Measurements from ENCODE around the gene CFAP46. TPM values are rescaled to one million over a fixed set of nuclear protein-coding genes. Genes with fewer than 3 reads are reported as not detected.

CFAP46 gene
- total and polyA plus RNA-seq, 9 of the 15 experiments (the other 6 are each of a cell fraction or from before 2014, with no cell fraction given), result not detected

- Histone ChIP-seq H3K36me3 (ENCODE audit: control insufficient read depth, insufficient read depth, low read length) (no peaks in the 10 kb centered on the region), H4K20me1 (replicated peaks; ENCODE audit: control insufficient read depth, insufficient read depth, low read length) (no peaks in the 10 kb centered on the region), H3K4me2 (ENCODE audit: insufficient read depth, low read length) (no peak overlapping the region), H3K9me3 (replicated peaks; ENCODE audit: control insufficient read depth, insufficient read depth, low read depth, low read length) (no peaks in the 10 kb centered on the region), H2AFZ (ENCODE audit: low read depth, low read length) (no peak overlapping the region), H3K27ac (ENCODE audit: extremely low read depth, low read depth, low read length) (no peak overlapping the region), H3K9ac (ENCODE audit: insufficient read depth in 1 of 2, low read depth in 2 of 2, low read length in 2 of 2) (no peak overlapping the region), H3K4me1 (replicated peaks in 1 of 2; ENCODE audit: control insufficient read depth in 2 of 2, insufficient read depth in 2 of 2, low read length in 2 of 2) (peaks cover 0 to 14% of the 10 kb centered on the region in 2 experiments; a peak in 2 of 5 replicates), H3K27me3 (ENCODE audit: control insufficient read depth in 2 of 2, insufficient read depth in 2 of 2, low read length in 2 of 2) (peaks cover 0 to 15% of the 10 kb centered on the region in 2 experiments; a peak in 2 of 5 replicates), H3K9me1 (ENCODE audit: control insufficient read depth, insufficient read depth, low read length) (no peaks in the 10 kb centered on the region), H3K4me3 (no peak overlapping the region), H3K79me2 (ENCODE audit: control insufficient read depth, insufficient read depth, low read length) (no peaks in the 10 kb centered on the region)
- intact Hi-C loops (cut with micrococcal nuclease) (no loop called here), in situ Hi-C loops (cut with MboI) (no loop called here)
- no TSS peak for BruUV-seq (replicated peaks)
- 1% methylated on average over 21 of the region's 34 CpGs for WGBS (ENCODE audit: insufficient coverage, low coverage, missing lambda C conversion rate)
- no peak for ATAC-seq
- FAIRE-seq, result no peak
- DNase-seq (ENCODE audit: extremely low read depth in 1 of 4, low spot score in 3 of 4), result no peak
- CTCF ChIA-PET (ENCODE audit: low intra/inter-chr PET ratio), result no interaction called here
- POLR2A ChIA-PET, result interaction anchor here (0.7 kb wide), 1 partner anchor 159 kb away, joined by 3 read pairs; no protein-coding TSS in a partner anchor
- TF ChIP-seq HCFC1 (IDR thresholded peaks at IDR 0.05; ENCODE audit: low read depth, low read length), result no peak
- TF ChIP-seq SP2 (IDR thresholded peaks at IDR 0.05; ENCODE audit: extremely low read depth, low read depth, low read length, poor library complexity, severe bottlenecking), result no peak
- TF ChIP-seq PRPF4 (IDR thresholded peaks at IDR 0.05; ENCODE audit: insufficient read depth, low read depth, low read length, poor library complexity, severe bottlenecking), result no peak
- no peak for TF ChIP-seq SMC3 (conservative IDR thresholded peaks at IDR 0.05; ENCODE audit: insufficient read depth, low read depth, low read length)
- TF ChIP-seq ARID3A (IDR thresholded peaks at IDR 0.05; ENCODE audit: borderline replicate concordance, low read depth, low read length), result no peak
- TF ChIP-seq NCOA4 (IDR thresholded peaks at IDR 0.05; ENCODE audit: partially characterized antibody), result no peak
- TF ChIP-seq CBFA2T2 (conservative IDR thresholded peaks at IDR 0.05), result no peak
- TF ChIP-seq CBX3 (IDR thresholded peaks at IDR 0.05; ENCODE audit: borderline replicate concordance in 1 of 2, low read length in 2 of 2), result no peak
- no peak for TF ChIP-seq TARDBP (IDR thresholded peaks at IDR 0.05)
- TF ChIP-seq MYBL2 (IDR thresholded peaks at IDR 0.05; ENCODE audit: low read depth), result no peak
- no peak for TF ChIP-seq MYBL2 (CRISPR knock-in tag; IDR thresholded peaks at IDR 0.05; ENCODE audit: borderline replicate concordance)
- no peak for TF ChIP-seq RHOXF2B (CRISPR knock-in tag; conservative IDR thresholded peaks at IDR 0.05)
- no peak for TF ChIP-seq ZNF695 (CRISPR knock-in tag; IDR thresholded peaks at IDR 0.05)
- no peak for TF ChIP-seq SUPT5H (IDR thresholded peaks at IDR 0.05)
- no peak for TF ChIP-seq CHAMP1 (IDR thresholded peaks at IDR 0.05)
- TF ChIP-seq ZNF398 (CRISPR knock-in tag; IDR thresholded peaks at IDR 0.05), result no peak
Observed at GRCh38 chr10:132803416-132804210, 138.8 kb downstream of the CFAP46 start.
